CD4-positive, CD25-positive, alpha-beta regulatory T cell (primary cell): Measurements from ENCODE around the gene RPL37. TPM values are rescaled to one million over a fixed set of nuclear protein-coding genes. Genes with fewer than 3 reads are reported as not detected.

ENCODE experiments used
- ATAC-seq, 2 donors: fragments of 150-1000 bp; cut with Tn5 transposase; one replicate each; pipeline ENCODE4 v1.10.0; 2021; ENCODE audit warnings: low read depth in 2 of 2, moderate number of reproducible peaks in 2 of 2, moderate library complexity in 1 of 2
- DNase-seq, 3 donors: peaks; one replicate each; pipeline versions ENCODE4 v3.0.0 to v3.0.0-alpha.2; 2012 to 2022; ENCODE audit warnings: mixed read lengths in 1 of 3
- H3K27ac ChIP-seq: one replicate; pipeline ENCODE4 v1.7.0; 2013; ENCODE audit warnings: mild to moderate bottlenecking, low read length; ENCODE audit not compliant: insufficient read depth, poor library complexity, severe bottlenecking
- H3K27me3 ChIP-seq: one replicate; pipeline ENCODE4 v1.7.0; 2013; ENCODE audit warnings: low read length; ENCODE audit not compliant: control insufficient read depth, insufficient read depth
- H3K36me3 ChIP-seq: one replicate; pipeline ENCODE4 v1.7.0; 2013; ENCODE audit warnings: mild to moderate bottlenecking, low read length, moderate library complexity; ENCODE audit not compliant: control insufficient read depth, insufficient read depth
- H3K4me1 ChIP-seq: 2 replicates; pipeline ENCODE4 v1.7.0; 2013; ENCODE audit warnings: mild to moderate bottlenecking, low read length; ENCODE audit not compliant: insufficient read depth, control insufficient read depth, poor library complexity, severe bottlenecking
- H3K4me3 ChIP-seq: one replicate; pipeline ENCODE4 v1.7.0; 2013; ENCODE audit warnings: low read depth, mild to moderate bottlenecking, low read length, moderate library complexity
- H3K9me3 ChIP-seq, 2 experiments: 1 replicate in 1 of 2; 2 replicates in 1 of 2; pipeline ENCODE4 v1.7.0; 2013; ENCODE audit warnings: low read length in 2 of 2, mild to moderate bottlenecking in 1 of 2, moderate library complexity in 1 of 2; ENCODE audit not compliant: control insufficient read depth in 2 of 2
- H3K27ac Mint-ChIP-seq, 3 donors: one replicate each; pipeline ENCODE4 v1.8.0; 2020 to 2022; ENCODE audit warnings: mild to moderate bottlenecking in 3 of 3, mixed read lengths in 3 of 3, moderate library complexity in 2 of 3
- H3K27me3 Mint-ChIP-seq: one replicate; pipeline ENCODE4 v1.8.0; 2022; ENCODE audit warnings: mild to moderate bottlenecking, mixed read lengths
- H3K36me3 Mint-ChIP-seq: one replicate; pipeline ENCODE4 v1.8.0; 2020; ENCODE audit warnings: mixed read lengths
- H3K4me1 Mint-ChIP-seq, 4 donors: one replicate each; pipeline ENCODE4 v1.8.0; 2020 to 2022; ENCODE audit warnings: mixed read lengths in 4 of 4, mild to moderate bottlenecking in 1 of 4
- H3K4me3 Mint-ChIP-seq, 4 donors: one replicate each; pipeline ENCODE4 v1.8.0; 2020 to 2022; ENCODE audit warnings: mild to moderate bottlenecking in 4 of 4, mixed read lengths in 4 of 4, moderate library complexity in 3 of 4
- H3K9me3 Mint-ChIP-seq, 7 donors: one replicate each; pipeline ENCODE4 v1.8.0; 2020 to 2022; ENCODE audit warnings: mixed read lengths in 7 of 7, mild to moderate bottlenecking in 3 of 7, moderate library complexity in 2 of 7
- polyA plus RNA-seq, 4 donors: library from polyadenylated mRNA; unstranded; fragments of 300-500 nt; fragmentation: Illumina TruSeq; gene quantifications; one replicate each; pipeline ENCODE4 v1.2.3, GENCODE V29; 2021
- total RNA-seq: library from RNA; stranded (reverse); gene quantifications from one replicate; pipeline ENCODE4 v1.2.3, GENCODE V29; 2022

The RPL37 gene
- total and polyA plus RNA-seq, 5 donors from 2014 or later: 1,729 to 2,513 (median 2,030) TPM

GRCh38 chr5:40846371-40846770, 11.3 kb upstream of the RPL37 start:
- Histone ChIP-seq H3K27me3 (peaks cover 3% of the 10 kb centered on the region), H3K27ac (no peak overlapping the region), H3K9me3 (no peaks in the 10 kb centered on the region), H3K4me1 (peaks cover 10% of the 10 kb centered on the region), H3K36me3 (no peaks in the 10 kb centered on the region), H3K4me3 (no peak overlapping the region)
- peak overlapping the region in 1 of 3 donors; percentile 1 for H3K27ac Mint-ChIP-seq
- peaks cover 4% of the 10 kb centered on the region for H3K36me3 Mint-ChIP-seq
- ATAC-seq (no peak), DNase-seq (no peak)
- peaks cover 16 to 43% (median 18%) of the 10 kb centered on the region in 4 donors for H3K4me1 Mint-ChIP-seq
- H3K9me3 Mint-ChIP-seq: no peaks in the 10 kb centered on the region
- peak overlapping the region in 1 of 4 donors; percentile 35 for H3K4me3 Mint-ChIP-seq
- peaks cover 40% of the 10 kb centered on the region for H3K27me3 Mint-ChIP-seq

- no peak for ATAC-seq
- Histone ChIP-seq H3K9me3 (no peaks in the 10 kb centered on the region), H3K4me1 (peaks cover 14% of the 10 kb centered on the region), H3K36me3 (no peaks in the 10 kb centered on the region), H3K27ac (no peak overlapping the region), H3K4me3 (no peak overlapping the region), H3K27me3 (peaks cover 3% of the 10 kb centered on the region)
- no peak for DNase-seq
- H3K4me3 Mint-ChIP-seq: peak overlapping the region in 1 of 4 donors; percentile 83
- H3K36me3 Mint-ChIP-seq: peaks cover under 1% of the 10 kb centered on the region
- H3K9me3 Mint-ChIP-seq: no peaks in the 10 kb centered on the region
- H3K4me1 Mint-ChIP-seq: peaks cover 18 to 52% (median 25%) of the 10 kb centered on the region in 4 donors
- peaks cover 50% of the 10 kb centered on the region for H3K27me3 Mint-ChIP-seq
- H3K27ac Mint-ChIP-seq: no peak overlapping the region
These were observed 9.5 kb upstream of the RPL37 start for GRCh38 chr5:40844565-40844964.

DNA sequence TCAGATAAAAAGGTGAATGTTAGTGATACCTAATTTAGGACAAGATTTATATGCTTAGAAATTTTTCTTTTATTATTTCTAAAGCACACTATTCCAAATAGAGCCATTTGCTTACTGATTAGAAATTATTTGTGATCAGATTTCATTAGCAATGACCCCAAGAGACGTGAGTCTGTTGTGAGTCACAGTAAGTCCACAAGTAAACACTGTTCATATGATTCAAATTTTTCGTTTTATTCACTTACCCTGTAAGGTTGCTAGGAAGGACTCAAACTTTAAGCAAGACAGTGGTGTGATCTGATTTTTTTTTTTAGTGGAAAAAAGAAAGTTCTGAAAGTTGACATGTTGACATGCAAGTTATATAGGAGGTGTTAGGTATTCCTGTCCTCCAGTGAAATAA, 7.3 kb upstream of the RPL37 start:
- Histone ChIP-seq H3K9me3 (no peaks in the 10 kb centered on the region), H3K4me3 (peak overlapping the region; percentile 93), H3K27ac (no peak overlapping the region), H3K36me3 (no peaks in the 10 kb centered on the region), H3K27me3 (peaks cover 3% of the 10 kb centered on the region), H3K4me1 (peaks cover 20% of the 10 kb centered on the region)
- Mint-ChIP-seq H3K27me3 (peaks cover 44% of the 10 kb centered on the region), H3K4me1 (peaks cover 19 to 50% (median 27%) of the 10 kb centered on the region in 4 donors), H3K4me3 (peak overlapping the region in 3 of 4 donors; percentile 89 to 97 (median 90)), H3K9me3 (no peaks in the 10 kb centered on the region), H3K27ac (no peak overlapping the region), H3K36me3 (no peaks in the 10 kb centered on the region)
- no peak for ATAC-seq
- no peak for DNase-seq

DNA sequence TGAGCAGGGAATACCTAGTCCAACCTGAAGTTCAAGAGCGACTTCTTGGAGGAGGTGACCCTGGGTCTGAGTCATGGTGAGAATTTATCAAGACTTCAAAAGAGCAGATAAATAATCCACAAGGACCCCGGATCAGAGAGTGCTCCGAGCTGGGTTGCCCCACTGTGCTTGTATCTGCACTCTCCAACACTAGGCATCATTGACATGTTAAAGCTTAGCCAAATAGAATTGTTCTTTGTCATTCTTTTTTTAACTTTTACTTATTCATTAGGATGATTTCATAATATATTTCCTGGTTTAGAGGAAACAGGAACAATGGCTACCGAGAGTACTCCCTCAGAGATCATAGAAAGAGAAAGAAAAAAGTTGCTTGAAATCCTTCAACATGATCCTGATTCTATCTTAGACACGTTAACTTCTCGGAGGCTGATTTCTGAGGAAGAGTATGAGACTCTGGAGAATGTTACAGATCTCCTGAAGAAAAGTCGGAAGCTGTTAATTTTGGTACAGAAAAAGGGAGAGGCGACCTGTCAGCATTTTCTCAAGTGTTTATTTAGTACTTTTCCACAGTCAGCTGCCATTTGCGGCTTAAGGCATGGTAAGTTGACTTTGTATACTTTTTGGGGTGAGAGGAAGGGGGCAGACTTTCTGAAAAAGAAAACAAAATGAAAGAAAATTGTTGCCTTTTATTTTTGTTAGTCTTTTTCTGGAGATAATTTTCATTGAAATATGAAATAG, 6.2 kb upstream of the RPL37 start, which contains the start of gene CARD6:
CARD6 (plus strand) TSS at position 300 of the 738 bp plus-strand sequence; CDS start at position 316, 16 bp downstream.
- peak in 2 of 3 donors; percentile 28 to 53 for DNase-seq
- H3K27me3 Mint-ChIP-seq: peaks cover 43% of the 10 kb centered on the region
- Histone ChIP-seq H3K9me3 (no peaks in the 10 kb centered on the region), H3K36me3 (no peaks in the 10 kb centered on the region), H3K4me1 (peaks cover 20% of the 10 kb centered on the region), H3K27me3 (peaks cover under 1% of the 10 kb centered on the region), H3K4me3 (peak within 1 kb of the TSS; percentile 93), H3K27ac (peak within 1 kb of the TSS; percentile 49)
- peak in 1 of 2 donors; percentile 42 for ATAC-seq
- H3K27ac Mint-ChIP-seq: peak within 1 kb of the TSS; percentile 76 to 99 (median 79)
- no peaks in the 10 kb centered on the region for H3K36me3 Mint-ChIP-seq
- H3K9me3 Mint-ChIP-seq: no peaks in the 10 kb centered on the region
- H3K4me3 Mint-ChIP-seq: peak within 1 kb of the TSS; percentile 86 to 97 (median 90)
- H3K4me1 Mint-ChIP-seq: peaks cover 20 to 42% (median 29%) of the 10 kb centered on the region in 4 donors

- peak overlapping the region; percentile 41 for H3K27ac ChIP-seq
- H3K27me3 Mint-ChIP-seq: peaks cover 30% of the 10 kb centered on the region
- peaks cover 35% of the 10 kb centered on the region for H3K4me1 ChIP-seq
- no peaks in the 10 kb centered on the region for H3K9me3 ChIP-seq
- DNase-seq (peak in 2 of 3 donors; percentile 57 to 65), ATAC-seq (no peak)
- H3K36me3 ChIP-seq: peaks cover 5% of the 10 kb centered on the region
- H3K27ac Mint-ChIP-seq: peak overlapping the region in 2 of 3 donors; percentile 44 to 84
- peak overlapping the region; percentile 11 to 84 (median 67) for H3K4me3 Mint-ChIP-seq
- H3K9me3 Mint-ChIP-seq: no peaks in the 10 kb centered on the region
- no peaks in the 10 kb centered on the region for H3K27me3 ChIP-seq
- H3K4me3 ChIP-seq: peak overlapping the region; percentile 29
- H3K36me3 Mint-ChIP-seq: peaks cover 16% of the 10 kb centered on the region
- peaks cover 26 to 60% (median 45%) of the 10 kb centered on the region in 4 donors for H3K4me1 Mint-ChIP-seq
These were observed 3.1 kb upstream of the RPL37 start for GRCh38 chr5:40838086-40838485.

DNA sequence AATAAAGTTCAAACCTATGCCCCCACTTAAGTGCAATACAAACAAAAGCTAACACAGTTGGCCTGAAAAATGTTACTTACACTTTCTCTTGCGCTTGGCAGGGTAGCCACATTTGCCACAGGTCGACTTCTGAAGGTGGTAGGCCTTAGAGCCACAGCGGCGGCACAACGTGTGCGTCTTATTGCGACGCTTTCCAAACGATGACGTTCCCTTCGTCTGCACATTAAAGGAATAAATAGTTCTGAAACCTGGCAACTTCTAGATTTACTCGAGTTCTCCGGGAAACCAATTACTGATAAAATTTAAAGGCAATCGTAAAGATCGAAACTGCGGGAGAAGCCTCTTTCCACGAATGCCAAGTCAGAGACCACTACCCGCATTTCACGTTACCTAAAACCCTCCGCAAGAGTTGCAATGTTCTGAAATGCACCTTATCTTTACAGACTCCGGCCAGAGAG, 602 bp downstream of the RPL37 start:
- Histone ChIP-seq H3K27ac (peak overlapping the region; percentile 95), H3K27me3 (no peaks in the 10 kb centered on the region), H3K4me1 (peaks cover 36% of the 10 kb centered on the region), H3K9me3 (no peaks in the 10 kb centered on the region), H3K36me3 (peaks cover 42% of the 10 kb centered on the region), H3K4me3 (peak overlapping the region; percentile 90)
- DNase-seq (peak; percentile 45 to 80 (median 70)), ATAC-seq (peak; percentile 11 to 16)
- Mint-ChIP-seq H3K27me3 (peaks cover 10% of the 10 kb centered on the region), H3K4me3 (peak overlapping the region; percentile 93 to 99 (median 96)), H3K27ac (peak overlapping the region; percentile 96 to 99 (median 99)), H3K36me3 (peaks cover 45% of the 10 kb centered on the region), H3K9me3 (no peaks in the 10 kb centered on the region), H3K4me1 (peaks cover 27 to 66% (median 49%) of the 10 kb centered on the region in 4 donors)

DNA sequence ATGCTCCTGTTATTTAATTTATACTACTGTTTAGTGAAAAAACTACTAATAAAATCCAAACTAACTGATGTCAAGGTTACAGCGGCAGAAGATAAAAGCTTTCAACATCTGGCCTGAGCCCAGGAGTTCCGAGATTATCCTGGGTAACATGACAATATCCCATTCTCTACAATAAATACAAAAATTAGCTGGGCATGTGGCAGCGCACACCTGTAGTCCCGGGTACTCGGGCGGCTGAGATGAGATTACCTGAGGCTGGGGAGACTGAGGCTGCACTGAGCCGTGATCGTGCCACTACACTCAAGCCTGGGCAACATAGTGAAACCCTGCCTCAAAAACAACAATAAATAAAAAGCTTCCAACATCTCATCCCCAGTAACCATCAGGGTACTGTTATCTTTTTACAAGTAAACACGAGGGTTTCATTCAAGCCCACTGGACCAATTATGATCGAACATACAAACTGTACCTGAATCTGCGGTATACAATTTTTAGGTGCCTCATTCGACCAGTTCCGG, 1.3 kb downstream of the RPL37 start:
- Histone ChIP-seq H3K27ac (peak overlapping the region; percentile 95), H3K27me3 (no peaks in the 10 kb centered on the region), H3K4me3 (peak overlapping the region; percentile 90), H3K4me1 (peaks cover 36% of the 10 kb centered on the region), H3K9me3 (no peaks in the 10 kb centered on the region), H3K36me3 (peaks cover 48% of the 10 kb centered on the region)
- Mint-ChIP-seq H3K4me1 (peaks cover 32 to 72% (median 54%) of the 10 kb centered on the region in 4 donors), H3K4me3 (peak overlapping the region; percentile 93 to 99 (median 96)), H3K9me3 (no peaks in the 10 kb centered on the region), H3K36me3 (peaks cover 52% of the 10 kb centered on the region), H3K27ac (peak overlapping the region; percentile 96 to 99 (median 99)), H3K27me3 (peaks cover 10% of the 10 kb centered on the region)
- ATAC-seq (no peak), DNase-seq (no peak)
